HL-60 (cell line): ENCODE results near the gene TOX3.

ENCODE experiments used
- DNase-seq, 2 experiments: peaks; one replicate each; pipeline ENCODE4 v3.0.0-alpha.2; 2010 to 2020; ENCODE audit warnings: low read depth in 1 of 2, low spot score in 1 of 2
- H3K27ac ChIP-seq: fragments of 250-450 bp; sonication (Bioruptor Pico); replicated peaks from 2 replicates; pipeline ENCODE4 v1.5.1; 2020; ENCODE audit warnings: mild to moderate bottlenecking, moderate library complexity
- H3K27me3 ChIP-seq: fragments of 250-450 bp; sonication (Bioruptor Pico); 2 replicates; pipeline ENCODE4 v1.5.1; 2021; ENCODE audit warnings: mild to moderate bottlenecking, moderate library complexity; ENCODE audit not compliant: insufficient read depth, poor library complexity, severe bottlenecking
- H3K4me3 ChIP-seq: replicated peaks from 2 replicates; pipeline ENCODE4 v1.5.1; 2011; ENCODE audit warnings: mild to moderate bottlenecking, control low read depth, low read length; ENCODE audit not compliant: insufficient read depth
- GABPA ChIP-seq: IDR thresholded peaks from 2 replicates; pipeline ENCODE4 v1.6.1; 2012; ENCODE audit warnings: low read depth
- POLR2AphosphoS5 ChIP-seq: IDR thresholded peaks from 2 replicates; pipeline ENCODE4 v1.6.1; 2012; ENCODE audit warnings: low read depth
- SPI1 ChIP-seq: IDR thresholded peaks from 2 replicates; pipeline ENCODE4 v1.6.1; 2012; ENCODE audit warnings: low read depth, mild to moderate bottlenecking, borderline replicate concordance
- TF ChIP-seq, protein P1 (sequence below): IDR thresholded peaks from one replicate; pipeline ENCODE4 v1.5.1; 2011; ENCODE audit warnings: low read length, control low read depth, inconsistent platforms; ENCODE audit not compliant: insufficient read depth
- TF ChIP-seq, protein P2 (sequence below): IDR thresholded peaks from 2 replicates; pipeline ENCODE4 v1.6.1; 2012; ENCODE audit warnings: low read depth; ENCODE audit not compliant: insufficient replicate concordance

The TOX3 gene

DNA sequence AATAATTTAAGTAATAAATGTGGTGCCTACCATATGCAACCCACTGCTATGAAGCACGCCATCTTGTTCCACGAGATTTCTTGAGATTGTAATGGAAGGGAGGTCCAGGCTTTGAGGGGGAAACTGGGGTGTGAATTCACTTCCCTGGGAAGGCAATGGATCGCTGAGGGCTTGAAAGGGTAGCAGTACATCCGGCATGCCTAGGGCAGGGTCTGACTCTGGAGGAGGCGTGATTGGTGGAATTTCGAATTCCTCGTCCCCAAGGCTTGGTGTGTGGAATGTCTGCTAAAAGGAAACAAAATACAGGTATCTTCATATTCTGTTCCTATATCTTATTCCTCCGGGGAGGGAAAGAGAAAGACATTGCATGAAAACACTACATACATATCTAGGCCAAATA, 83.0 kb downstream of the TOX3 start:
- H3K27ac ChIP-seq = no peak overlapping the region
- H3K4me3 ChIP-seq = no peak overlapping the region
- TF ChIP-seq, protein P1, sequence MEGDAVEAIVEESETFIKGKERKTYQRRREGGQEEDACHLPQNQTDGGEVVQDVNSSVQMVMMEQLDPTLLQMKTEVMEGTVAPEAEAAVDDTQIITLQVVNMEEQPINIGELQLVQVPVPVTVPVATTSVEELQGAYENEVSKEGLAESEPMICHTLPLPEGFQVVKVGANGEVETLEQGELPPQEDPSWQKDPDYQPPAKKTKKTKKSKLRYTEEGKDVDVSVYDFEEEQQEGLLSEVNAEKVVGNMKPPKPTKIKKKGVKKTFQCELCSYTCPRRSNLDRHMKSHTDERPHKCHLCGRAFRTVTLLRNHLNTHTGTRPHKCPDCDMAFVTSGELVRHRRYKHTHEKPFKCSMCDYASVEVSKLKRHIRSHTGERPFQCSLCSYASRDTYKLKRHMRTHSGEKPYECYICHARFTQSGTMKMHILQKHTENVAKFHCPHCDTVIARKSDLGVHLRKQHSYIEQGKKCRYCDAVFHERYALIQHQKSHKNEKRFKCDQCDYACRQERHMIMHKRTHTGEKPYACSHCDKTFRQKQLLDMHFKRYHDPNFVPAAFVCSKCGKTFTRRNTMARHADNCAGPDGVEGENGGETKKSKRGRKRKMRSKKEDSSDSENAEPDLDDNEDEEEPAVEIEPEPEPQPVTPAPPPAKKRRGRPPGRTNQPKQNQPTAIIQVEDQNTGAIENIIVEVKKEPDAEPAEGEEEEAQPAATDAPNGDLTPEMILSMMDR = no peak
- TF ChIP-seq SPI1 (no peak), GABPA (no peak), POLR2AphosphoS5 (no peak)
- TF ChIP-seq, protein P2, sequence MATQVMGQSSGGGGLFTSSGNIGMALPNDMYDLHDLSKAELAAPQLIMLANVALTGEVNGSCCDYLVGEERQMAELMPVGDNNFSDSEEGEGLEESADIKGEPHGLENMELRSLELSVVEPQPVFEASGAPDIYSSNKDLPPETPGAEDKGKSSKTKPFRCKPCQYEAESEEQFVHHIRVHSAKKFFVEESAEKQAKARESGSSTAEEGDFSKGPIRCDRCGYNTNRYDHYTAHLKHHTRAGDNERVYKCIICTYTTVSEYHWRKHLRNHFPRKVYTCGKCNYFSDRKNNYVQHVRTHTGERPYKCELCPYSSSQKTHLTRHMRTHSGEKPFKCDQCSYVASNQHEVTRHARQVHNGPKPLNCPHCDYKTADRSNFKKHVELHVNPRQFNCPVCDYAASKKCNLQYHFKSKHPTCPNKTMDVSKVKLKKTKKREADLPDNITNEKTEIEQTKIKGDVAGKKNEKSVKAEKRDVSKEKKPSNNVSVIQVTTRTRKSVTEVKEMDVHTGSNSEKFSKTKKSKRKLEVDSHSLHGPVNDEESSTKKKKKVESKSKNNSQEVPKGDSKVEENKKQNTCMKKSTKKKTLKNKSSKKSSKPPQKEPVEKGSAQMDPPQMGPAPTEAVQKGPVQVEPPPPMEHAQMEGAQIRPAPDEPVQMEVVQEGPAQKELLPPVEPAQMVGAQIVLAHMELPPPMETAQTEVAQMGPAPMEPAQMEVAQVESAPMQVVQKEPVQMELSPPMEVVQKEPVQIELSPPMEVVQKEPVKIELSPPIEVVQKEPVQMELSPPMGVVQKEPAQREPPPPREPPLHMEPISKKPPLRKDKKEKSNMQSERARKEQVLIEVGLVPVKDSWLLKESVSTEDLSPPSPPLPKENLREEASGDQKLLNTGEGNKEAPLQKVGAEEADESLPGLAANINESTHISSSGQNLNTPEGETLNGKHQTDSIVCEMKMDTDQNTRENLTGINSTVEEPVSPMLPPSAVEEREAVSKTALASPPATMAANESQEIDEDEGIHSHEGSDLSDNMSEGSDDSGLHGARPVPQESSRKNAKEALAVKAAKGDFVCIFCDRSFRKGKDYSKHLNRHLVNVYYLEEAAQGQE = no peak
- H3K27me3 ChIP-seq = no peaks in the 10 kb centered on the region
- no peak for DNase-seq

GRCh38 chr16:52462816-52463215, 84.1 kb downstream of the TOX3 start:
- no peak overlapping the region for H3K27ac ChIP-seq
- TF ChIP-seq SPI1 (no peak), GABPA (no peak), POLR2AphosphoS5 (no peak)
- TF ChIP-seq, protein P1 = no peak
- TF ChIP-seq, protein P2 = no peak
- no peak for DNase-seq
- no peaks in the 10 kb centered on the region for H3K27me3 ChIP-seq
- H3K4me3 ChIP-seq = no peak overlapping the region

GRCh38 chr16:52460639-52461178, 86.2 kb downstream of the TOX3 start:
- TF ChIP-seq, protein P2 = no peak
- TF ChIP-seq, protein P1 = no peak
- TF ChIP-seq POLR2AphosphoS5 (no peak), GABPA (no peak)
- no peak for DNase-seq
- H3K4me3 ChIP-seq = no peak overlapping the region

More at GRCh38 chr16:52460639-52461178, 86.2 kb downstream of the TOX3 start:
- Histone ChIP-seq H3K27ac (no peak overlapping the region), H3K27me3 (no peaks in the 10 kb centered on the region)
